BJ (cell line): Measurements from ENCODE around the gene CRELD2. TPM values are rescaled to one million over a fixed set of nuclear protein-coding genes. Genes with fewer than 3 reads are reported as not detected.

ENCODE experiments used
- CTCF ChIA-PET: fragments of 350-600 bp; formaldehyde crosslinking; extraction: SDS; loops from one replicate; lab custom pipeline; 2021; ENCODE audit warnings: antibody characterized with exemption, inconsistent platforms; lab: Yijun Ruan, JAX
- POLR2A ChIA-PET: fragments of 300-600 bp; sonication (Branson Sonifier 250); formaldehyde crosslinking; extraction: SDS; loops from one replicate; lab custom pipeline; 2021; ENCODE audit warnings: antibody characterized with exemption; lab: Charles Lee
- DNase-seq: peaks from one replicate; pipeline ENCODE4 v3.0.0-alpha.2; 2011; ENCODE audit warnings: low read depth
- H3K27me3 ChIP-seq: 2 replicates; pipeline ENCODE4 v1.6.0; 2011; ENCODE audit warnings: low read length; ENCODE audit not compliant: control insufficient read depth, insufficient read depth
- H3K36me3 ChIP-seq: 2 replicates; pipeline ENCODE4 v1.5.1; 2011; ENCODE audit warnings: low read length; ENCODE audit not compliant: control insufficient read depth, insufficient read depth
- H3K4me3 ChIP-seq: 2 replicates; pipeline ENCODE4 v1.5.1; 2011; ENCODE audit warnings: low read depth, mild to moderate bottlenecking, control low read depth, low read length
- CTCF ChIP-seq: IDR thresholded peaks from 2 replicates; pipeline ENCODE4 v1.5.1; 2011; ENCODE audit warnings: low read depth, mild to moderate bottlenecking, control low read depth, inconsistent platforms, low read length, moderate library complexity; ENCODE audit not compliant: insufficient read depth
- polyA plus RNA-seq: library from polyadenylated mRNA; depleted of rRNA; stranded (reverse); fragments of >200 nt; gene quantifications from 2 replicates; pipeline ENCODE4 v1.2.3, GENCODE V29; 2011

The CRELD2 gene
- polyA plus RNA-seq, 1 experiment: 54.1 TPM

- H3K36me3 ChIP-seq: peaks cover 29% of the 10 kb centered on the region
- H3K27me3 ChIP-seq: no peaks in the 10 kb centered on the region
- H3K4me3 ChIP-seq: no peak overlapping the region
- no peak for DNase-seq
- CTCF ChIA-PET: no interaction called here
- TF ChIP-seq CTCF: no peak
- POLR2A ChIA-PET: no interaction called here
Measured at GRCh38 chr22:49887702-49888101, 30.7 kb upstream of the CRELD2 start.

- CTCF ChIA-PET: no interaction called here
Measured at GRCh38 chr22:49889071-49889470, 29.4 kb upstream of the CRELD2 start.

GRCh38 chr22:49892226-49892899 lies 26.1 kb upstream of the CRELD2 start:
- H3K27me3 ChIP-seq: no peaks in the 10 kb centered on the region
- DNase-seq: no peak
- peaks cover 7% of the 10 kb centered on the region for H3K36me3 ChIP-seq
- POLR2A ChIA-PET: no interaction called here
- CTCF ChIA-PET: interaction anchor here (1.3 kb wide), 1 partner anchor 11 kb away, joined by 3 read pairs; no protein-coding TSS in a partner anchor
- H3K4me3 ChIP-seq: no peak overlapping the region
- no peak for TF ChIP-seq CTCF

More at GRCh38 chr22:49889071-49889470, 29.4 kb upstream of the CRELD2 start:
- POLR2A ChIA-PET: no interaction called here
- Histone ChIP-seq H3K36me3 (peaks cover 26% of the 10 kb centered on the region), H3K4me3 (no peak overlapping the region), H3K27me3 (no peaks in the 10 kb centered on the region)
- DNase-seq: no peak
- no peak for TF ChIP-seq CTCF

GRCh38 chr22:49893025-49893424 lies 25.4 kb upstream of the CRELD2 start:
- TF ChIP-seq CTCF: no peak
- Histone ChIP-seq H3K36me3 (peaks cover 7% of the 10 kb centered on the region), H3K27me3 (no peaks in the 10 kb centered on the region), H3K4me3 (no peak overlapping the region)
- DNase-seq: no peak
- POLR2A ChIA-PET: no interaction called here
- CTCF ChIA-PET: no interaction called here

- no peak for TF ChIP-seq CTCF
- ChIA-PET CTCF (no interaction called here), POLR2A (no interaction called here)
- H3K36me3 ChIP-seq: peaks cover 7% of the 10 kb centered on the region
- no peak overlapping the region for H3K4me3 ChIP-seq
- DNase-seq: no peak
- H3K27me3 ChIP-seq: no peaks in the 10 kb centered on the region
Measured at GRCh38 chr22:49894322-49895054, 23.9 kb upstream of the CRELD2 start.
